ENCODE measurements around the gene SPRY4.
"Not testable (repeated sequence)": the region's sequence is repeated elsewhere in the genome, so short reads cannot be mapped to it uniquely, and the experiment has no call there.

SPRY4 gene

DNA sequence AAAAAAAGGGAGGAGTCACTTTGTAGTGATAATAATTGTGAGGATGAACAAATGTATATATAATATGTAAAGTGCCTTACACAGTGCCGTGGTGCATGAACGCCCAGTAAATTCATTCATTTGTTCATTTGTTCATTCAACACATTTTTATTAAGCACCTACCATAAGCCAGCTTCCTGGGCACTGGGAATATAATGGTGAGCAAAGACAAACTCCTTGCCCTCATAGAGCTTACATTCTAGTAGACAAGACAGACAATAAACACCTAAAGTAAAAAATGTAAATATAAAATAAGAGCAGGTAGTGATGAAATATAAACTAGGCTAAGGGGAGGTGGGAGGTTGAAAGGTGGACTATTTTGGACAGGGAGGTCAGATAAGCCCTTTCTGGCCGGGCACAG is 32.0 kb downstream of the SPRY4 start:
- no peak for DNase-seq (ENCODE audit: low read depth)

DNA sequence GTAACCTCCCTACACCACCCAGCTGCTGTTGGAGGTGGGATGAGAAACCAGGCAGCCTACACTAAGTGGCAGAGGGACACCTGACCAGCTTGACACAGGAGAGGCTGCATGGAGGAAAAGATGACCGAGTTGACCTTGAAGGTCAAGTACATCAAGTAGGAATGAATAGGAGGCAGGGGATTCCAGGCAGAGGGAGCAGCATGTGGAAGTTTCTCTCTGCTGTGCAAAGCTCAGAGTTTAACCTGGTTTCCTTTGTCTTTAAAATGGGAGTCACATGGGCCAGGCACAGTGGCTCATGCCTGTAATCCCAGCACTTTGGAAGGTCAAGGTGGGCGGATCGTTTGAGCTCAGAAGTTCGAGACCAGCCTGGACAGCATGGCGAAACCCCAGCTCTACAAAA is 32.6 kb downstream of the SPRY4 start:
- DNase-seq (ENCODE audit: low read depth) = no peak

DNA sequence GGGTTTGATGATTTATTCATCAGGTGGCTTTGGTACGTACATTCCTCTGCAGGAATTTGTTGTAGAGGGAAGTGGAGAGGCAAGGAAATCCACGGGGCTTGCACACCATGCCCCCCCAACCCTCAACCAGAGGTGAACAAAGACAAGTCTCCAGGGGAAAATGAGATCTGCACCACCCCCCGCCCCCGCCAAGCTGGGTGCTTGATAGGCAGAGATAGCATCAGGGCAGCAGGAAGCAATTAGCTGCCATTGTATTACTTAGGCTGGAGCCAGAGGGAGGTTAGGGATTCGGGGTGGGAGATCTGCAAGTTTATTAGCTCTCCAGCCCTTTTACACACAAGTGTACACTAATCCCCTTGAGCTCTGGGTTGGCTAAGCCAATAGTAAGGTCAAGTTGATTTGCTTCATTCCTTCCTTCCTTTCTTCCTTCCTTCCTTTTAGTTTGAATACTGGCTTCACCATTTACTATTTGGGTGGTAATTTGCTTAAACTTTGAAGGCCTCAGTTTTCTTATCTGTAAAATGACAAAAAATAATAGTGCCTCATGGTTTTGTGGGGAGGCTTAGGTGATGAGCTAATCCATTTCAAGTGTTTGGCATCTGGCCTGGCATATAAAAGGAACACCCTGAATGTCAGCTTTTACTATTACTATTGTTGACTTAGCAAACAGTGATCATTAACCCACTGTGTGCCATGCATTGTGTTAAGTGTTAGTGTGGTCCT is 34.1 kb downstream of the SPRY4 start:
- no peak for DNase-seq (ENCODE audit: low read depth)

DNA sequence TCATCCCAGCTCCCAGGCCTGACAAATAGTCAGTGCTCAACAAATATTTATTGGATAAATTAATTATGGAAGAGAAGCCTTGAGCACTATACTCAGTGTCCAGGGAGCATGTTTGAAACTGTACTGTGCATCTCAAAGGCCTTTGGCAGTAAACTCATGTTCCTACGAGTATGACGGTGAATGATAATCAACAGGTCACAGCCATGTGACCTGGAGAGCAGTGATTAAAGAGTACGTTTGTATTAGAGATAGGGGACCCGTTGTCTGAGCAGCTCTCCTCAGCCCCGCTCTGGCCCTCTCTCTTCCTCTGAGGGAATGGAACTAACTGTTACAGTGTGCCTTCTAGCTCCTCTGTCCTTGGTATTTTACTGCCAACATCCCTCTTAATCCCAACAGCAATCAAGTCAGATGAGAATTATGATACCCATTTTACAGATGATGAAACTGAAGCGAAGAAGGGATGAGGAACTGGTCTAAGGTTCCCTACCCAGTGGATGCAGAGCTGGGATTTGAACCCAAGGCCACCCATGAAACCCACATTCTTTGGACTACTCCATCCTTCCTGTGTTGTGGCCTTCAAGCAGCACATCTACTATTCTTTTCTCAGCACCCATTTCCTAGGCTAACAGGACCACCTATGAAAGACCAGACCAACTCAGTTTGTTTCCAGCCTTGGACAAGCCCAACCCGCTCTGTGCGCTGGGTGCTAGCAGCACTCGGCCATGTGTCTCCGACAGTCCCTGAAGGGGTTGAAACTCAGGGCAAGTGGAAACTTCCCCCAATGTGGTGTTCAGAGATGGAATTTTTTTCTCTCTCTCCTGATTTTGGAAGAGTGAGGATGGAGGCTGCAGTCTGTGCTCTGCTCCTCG is 34.9 kb downstream of the SPRY4 start:
- DNase-seq (ENCODE audit: low read depth) = no peak

DNA sequence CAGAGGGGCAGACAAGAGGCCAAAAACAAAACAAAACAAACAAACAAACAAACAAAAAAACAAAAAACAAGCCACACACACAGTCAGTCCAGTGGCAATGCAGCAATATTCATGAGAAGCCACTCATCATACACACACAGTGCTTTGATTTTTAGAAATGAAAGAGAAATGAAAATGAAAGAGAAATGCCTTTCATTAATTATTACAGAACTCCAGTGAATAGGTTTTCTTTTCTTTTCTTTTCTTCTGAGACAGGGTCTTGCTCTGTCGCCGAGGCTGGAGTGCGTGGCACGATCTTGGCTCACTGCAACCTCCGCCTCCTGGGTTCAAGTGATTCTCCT is 36.9 kb downstream of the SPRY4 start:
- DNase-seq (ENCODE audit: low read depth) = no peak

DNA sequence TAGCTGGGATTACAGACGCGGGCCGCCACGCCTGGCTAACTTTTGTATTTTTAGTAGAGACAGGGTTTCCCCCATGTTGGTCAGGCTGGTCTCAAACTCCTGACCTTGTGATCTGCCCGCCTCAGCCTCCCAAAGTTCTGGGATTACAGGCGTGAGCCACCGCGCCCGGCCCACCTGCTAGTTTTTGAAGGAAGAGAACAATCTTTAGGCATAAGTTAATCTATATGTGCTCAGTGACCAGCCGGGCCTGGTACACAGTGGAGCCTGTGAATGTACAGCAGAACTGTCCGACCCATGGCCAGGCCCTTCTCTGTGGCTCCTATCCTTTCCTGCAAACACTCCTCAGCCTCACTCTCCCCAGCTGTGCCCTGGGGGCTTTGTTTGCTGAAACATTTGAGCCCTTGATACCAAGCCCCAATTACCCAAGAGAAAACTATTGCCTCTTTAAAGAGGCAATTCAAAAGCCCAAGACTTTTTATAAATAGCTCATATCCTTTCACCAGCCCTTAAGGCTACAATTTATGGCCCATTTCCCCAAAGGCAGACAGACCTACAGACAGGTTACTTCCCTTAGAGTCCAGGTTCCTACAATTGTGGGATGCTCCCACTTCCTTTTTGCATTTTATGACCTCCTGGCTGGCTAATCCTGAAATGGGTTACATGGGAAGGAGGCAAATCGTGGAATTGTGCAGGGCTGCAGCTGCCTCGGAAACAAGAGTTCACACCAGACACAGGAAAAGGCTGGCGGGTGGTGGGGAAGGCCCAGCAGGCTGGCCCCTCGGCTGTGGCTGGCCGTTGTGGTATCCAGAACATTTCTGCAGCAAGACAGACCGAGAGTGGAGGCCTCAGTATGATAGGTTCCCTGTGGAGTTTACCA is 37.5 kb downstream of the SPRY4 start:
- DNase-seq (ENCODE audit: low read depth) = no peak

DNA sequence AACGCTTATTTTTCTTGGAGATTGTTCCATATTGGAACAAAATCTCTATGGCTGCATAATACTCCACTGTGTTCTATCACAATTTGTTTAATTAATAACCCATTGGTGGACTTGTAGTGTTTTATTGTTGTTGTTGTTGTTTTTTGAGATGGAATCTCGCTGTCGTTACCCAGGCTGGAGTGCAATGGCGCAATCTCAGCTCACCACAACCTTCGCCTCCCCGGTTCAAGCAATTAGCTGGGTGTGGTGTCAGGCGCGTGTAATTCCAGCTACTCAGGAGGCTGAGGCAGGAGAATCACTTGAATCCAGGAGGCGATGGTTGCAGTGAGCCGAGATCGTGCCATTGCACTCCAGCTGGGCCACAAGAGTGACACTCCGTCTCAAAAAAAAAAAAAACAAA is 38.7 kb downstream of the SPRY4 start:
- DNase-seq (ENCODE audit: low read depth) = no peak

DNA sequence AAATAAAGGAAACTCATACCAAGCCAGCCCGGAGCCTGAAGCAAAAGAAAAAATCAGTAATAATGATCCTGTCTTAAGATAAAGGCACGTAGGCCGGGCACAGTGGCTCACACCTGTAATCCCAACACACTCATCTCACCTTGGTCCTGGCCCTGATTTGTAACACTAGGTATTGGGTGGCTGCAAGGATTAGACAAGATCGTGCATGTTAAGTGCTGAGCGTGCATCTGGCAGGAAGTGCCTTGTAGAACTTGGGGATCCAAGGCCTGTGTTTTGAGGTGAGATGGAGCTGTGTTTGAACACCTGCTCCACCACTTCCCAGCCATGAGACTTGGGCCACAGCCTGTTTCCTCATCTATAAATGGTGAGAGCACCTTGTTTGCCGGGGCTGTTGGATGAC is 41.5 kb downstream of the SPRY4 start:
- DNase-seq (ENCODE audit: low read depth) = no peak

DNA sequence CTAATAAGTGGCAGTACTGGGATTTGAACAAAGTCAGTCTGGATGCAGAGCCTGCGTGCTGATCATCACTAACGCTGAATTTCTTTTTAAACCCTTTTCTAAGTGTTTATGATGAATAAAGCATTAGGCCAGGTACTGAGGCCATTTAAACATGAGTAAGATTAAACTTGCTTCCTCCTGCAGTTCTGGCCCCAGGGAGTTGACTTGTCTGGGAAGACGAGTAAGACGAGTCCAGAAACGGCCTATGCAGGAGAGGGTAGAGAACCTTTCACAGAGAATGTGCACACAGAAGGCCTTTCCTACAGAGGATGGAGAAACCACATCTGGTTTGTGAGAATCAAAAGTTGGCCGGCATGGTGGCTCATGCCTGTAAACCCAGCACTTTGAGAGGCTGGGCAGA is 42.9 kb downstream of the SPRY4 start:
- no peak for DNase-seq (ENCODE audit: low read depth)

DNA sequence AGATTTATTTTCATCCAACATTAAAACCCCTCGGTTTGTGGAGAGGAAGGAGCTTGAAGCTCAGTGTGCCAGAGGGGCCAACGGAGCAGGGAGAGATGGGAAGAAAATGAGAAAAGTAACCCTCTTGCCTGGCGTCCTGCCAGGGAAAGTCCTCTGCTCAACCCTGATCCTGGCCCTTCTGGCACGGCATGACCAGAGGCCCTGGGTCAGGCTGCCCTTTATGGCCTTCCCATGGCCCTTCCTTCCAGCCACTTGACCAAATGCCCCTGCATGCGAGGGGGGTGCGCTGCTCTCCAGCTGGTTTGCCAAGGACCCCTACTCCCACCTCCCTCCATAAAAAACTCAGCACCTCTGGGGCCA is 43.8 kb downstream of the SPRY4 start:
- no peak for DNase-seq (ENCODE audit: low read depth)

DNA sequence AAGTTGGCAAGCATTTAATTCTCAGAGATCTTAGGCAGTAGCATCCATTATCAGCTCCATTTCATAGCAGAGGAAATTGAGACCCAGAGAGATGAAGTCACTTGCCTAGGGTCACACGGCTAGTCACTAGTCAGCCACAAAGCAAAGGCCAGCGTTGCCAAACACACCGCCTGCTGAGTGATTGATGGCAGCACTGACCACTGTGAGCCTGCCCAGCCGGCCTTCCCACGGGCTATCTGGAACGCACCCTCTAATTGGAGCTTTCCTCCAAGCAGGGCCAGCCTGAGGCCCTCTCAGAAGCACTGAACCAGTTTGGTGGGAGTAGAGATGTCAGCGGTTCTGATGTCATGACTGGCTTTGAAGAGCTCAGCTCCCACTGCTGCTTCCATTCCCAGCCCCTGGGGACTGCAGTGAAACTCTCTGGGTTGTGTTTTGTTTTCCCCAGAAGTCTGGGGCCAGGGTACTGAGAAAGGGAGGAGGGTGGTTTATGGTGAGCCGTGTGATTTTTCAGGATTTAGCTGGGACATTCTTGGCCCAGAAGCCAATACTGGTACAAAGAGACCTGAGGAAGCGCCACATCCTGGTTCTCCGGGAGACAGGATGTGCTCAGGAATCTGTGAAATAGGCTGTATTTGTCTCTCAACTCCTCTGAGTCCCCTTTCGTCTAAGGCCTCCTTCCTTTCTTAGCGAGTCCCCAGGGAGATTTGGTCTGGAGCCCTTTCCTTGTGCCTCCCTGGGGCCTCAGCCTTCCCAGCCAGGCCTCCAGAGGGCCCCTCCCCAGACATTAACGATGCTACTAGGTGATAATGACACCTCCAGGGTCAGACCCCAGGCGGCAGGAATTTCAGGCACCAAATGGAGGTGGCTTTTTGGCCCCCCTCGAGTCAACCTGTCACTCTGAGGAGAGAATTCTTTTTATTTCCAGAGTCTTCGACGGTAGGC is 44.5 kb downstream of the SPRY4 start:
- DNase-seq (ENCODE audit: low read depth) = no peak

DNA sequence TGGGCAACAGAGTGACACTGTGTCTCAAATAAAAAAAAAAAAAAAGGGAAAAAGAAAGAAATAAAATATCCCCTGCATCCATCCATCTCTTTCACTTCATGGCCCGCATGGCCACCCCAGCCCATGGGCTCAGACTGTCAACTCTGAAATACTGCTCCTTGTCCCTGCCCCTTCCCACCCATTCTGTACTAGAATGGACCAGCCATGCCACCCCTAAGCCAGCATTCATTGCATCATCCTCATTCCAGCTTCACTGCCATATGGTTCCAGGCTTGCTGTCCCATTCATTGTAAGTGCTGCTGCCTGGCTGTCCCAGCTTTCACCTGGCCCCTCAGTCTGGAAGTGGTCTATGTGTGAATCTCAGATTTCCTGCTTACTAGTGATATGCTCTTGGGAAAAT is 46.2 kb downstream of the SPRY4 start:
- no peak for DNase-seq (ENCODE audit: low read depth)

DNA sequence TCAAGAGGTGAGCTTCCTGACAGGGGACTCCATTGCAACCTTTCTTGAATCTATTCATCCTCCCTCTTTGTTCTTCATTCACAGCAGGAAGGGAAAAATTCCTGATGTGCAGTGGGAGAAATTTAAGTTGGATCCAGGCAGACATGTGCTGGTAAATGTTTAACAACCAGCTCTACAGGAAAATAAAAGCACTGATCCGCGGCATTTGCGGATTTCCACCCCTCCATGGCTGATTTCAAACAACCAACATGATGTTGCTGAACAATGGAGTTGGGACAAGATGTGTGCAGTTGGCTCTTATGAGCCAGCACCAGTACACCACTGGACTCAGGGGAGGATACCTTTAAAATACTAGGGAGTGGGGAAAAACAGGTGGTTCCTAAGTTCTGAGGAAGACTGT is 47.0 kb downstream of the SPRY4 start:
- DNase-seq (ENCODE audit: low read depth) = no peak

DNA sequence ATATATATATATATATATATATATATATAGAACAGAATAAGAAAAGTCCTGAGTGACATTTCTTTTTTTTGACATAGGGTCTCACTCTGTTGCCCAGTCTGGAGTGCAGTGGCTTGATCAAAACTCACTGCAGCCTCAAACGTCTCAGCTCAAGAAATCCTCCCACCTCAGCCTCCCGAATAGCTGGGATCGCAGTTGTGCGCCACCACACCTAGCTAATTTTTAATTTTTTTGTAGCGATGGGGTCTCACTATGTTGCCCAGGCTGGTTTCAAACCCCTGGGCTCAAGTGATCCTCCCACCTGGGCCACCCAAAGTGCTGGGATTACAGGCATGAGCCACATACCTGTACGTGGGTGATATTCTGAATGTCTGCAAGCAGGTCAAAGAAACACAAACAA is 48.3 kb downstream of the SPRY4 start:
- no peak for DNase-seq (ENCODE audit: low read depth)

DNA sequence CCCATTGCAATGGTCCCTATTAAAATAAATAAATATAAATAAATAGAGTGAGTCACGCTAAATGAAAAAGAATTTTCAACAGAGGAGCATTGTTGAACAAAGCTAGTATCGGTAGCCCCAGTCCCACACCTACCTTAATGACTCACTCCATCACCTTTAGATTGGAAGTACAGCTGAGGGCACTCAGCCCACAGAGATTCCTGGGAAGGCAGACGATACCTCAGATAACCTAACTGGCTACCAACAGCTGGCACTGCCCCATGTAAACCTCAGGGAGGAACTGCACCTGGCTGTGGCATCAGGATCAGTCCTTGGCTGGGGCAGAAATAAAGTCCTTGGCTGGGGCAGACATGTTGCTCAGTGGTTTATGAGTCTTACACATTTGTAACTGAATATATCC is 49.3 kb downstream of the SPRY4 start:
- no peak for DNase-seq (ENCODE audit: low read depth)

DNA sequence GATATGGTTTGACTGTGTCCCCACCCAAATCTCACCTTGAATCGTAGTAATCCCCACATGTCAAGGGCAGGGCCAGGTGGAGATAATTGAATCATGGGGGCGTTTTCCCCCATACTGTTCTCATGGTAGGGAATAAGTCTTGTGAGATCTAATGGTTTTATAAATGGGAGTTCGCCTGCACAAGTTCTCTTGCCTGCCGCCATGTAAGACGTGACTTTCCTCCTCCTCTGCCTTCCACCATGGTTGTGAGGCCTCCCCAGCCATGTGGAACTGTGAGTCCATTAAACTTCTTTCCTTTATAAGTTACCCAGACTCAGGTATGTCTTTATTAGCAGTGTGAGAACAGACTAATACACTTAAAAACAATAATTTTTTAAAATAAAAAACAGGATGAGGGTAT is 52.2 kb downstream of the SPRY4 start:
- DNase-seq (ENCODE audit: low read depth) = not testable (repeated sequence)

DNA sequence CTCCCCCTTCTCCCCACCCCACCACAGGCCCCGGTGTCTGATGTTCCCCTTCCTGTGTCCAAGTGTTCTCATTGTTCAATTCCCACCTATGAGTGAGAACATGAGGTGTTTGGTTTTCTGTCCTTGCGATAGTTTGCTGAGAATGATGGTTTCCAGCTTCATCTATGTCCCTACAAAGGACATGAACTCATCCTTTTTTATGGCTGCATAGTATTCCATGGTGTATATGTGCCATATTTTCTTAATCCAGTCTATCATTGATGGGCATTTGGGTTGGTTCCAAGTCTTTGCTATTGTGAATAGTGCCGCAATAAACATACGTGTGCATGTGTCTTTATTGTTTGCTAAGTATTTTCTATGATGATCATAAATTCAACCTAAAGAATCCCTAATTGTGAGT is 60.7 kb downstream of the SPRY4 start:
- DNase-seq (ENCODE audit: low read depth) = not testable (repeated sequence)

DNA sequence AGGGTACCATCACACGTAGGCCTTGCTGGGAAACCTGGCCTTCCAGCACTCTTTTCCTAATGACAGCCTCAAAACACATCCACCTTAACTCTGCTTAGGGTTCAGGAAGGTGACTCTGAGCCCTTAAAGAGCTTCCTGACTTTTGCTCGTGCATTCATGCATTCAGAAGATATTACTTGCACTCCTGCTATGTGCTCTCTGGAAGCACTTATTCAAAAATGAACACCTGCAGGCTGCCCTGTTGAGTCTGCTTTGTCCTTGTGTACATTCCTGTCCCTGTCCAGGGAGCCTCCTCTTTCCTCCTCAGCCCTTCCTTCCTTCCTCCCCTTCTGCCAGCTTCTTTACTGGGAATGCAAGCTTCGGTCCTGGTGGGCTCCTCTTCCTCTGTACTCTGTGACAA is 61.5 kb downstream of the SPRY4 start:
- no peak for DNase-seq (ENCODE audit: low read depth)

DNA sequence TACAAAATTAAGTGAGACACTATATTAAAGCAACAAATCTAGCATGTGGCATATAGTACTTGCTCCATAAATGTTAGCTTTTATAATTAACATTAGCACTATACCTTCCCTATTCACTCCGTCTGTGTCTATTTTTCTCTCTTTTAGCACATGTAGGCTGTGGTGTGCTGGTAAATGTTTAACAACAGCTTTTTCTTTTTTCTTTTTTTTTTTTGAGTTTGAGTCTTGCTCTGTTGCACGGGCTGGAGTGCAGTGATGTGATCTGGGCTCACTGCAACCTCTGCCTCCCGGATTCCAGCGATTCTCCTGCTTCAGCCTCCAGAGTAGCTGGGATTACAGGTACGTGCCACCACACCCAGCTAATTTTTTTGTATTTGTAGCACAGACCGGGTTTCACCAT is 62.1 kb downstream of the SPRY4 start:
- DNase-seq (ENCODE audit: low read depth) = no peak

Data from GM04503 (cell line).